ENCODE results near the gene CASP10. TPM values are rescaled to one million over a fixed set of nuclear protein-coding genes. Genes with fewer than 3 reads are reported as not detected.

The CASP10 gene
- total RNA-seq, 2 donors from 2014 or later = 8.4 to 12.7 TPM

GRCh38 chr2:201220102-201220570 is 37.2 kb downstream of the CASP10 start:
- DNase-seq (ENCODE audit: low spot score) = no peak
- intact Hi-C loops (cut with DNase I) = no loop called here

- no peak for DNase-seq (ENCODE audit: low spot score)
- intact Hi-C loops (cut with DNase I) = no loop called here
Observed at GRCh38 chr2:201223089-201224073, 40.4 kb downstream of the CASP10 start.

GRCh38 chr2:201228271-201228911 is 45.5 kb downstream of the CASP10 start:
- intact Hi-C loops (cut with DNase I) = no loop called here
- DNase-seq (ENCODE audit: low spot score) = no peak

- intact Hi-C loops (cut with DNase I) = no loop called here
- no peak for DNase-seq (ENCODE audit: low spot score)
Observed at GRCh38 chr2:201228912-201229290, 46.0 kb downstream of the CASP10 start.

- intact Hi-C loops (cut with DNase I) = loop anchor here in 1 of 2 donors (10.0 kb wide), 1 partner anchor 133 kb away; no protein-coding TSS in a partner anchor
- DNase-seq (ENCODE audit: low spot score) = peak; percentile 92
Observed at GRCh38 chr2:201231781-201232466, 49.0 kb downstream of the CASP10 start.

GRCh38 chr2:201232467-201232815 is 49.5 kb downstream of the CASP10 start:
- intact Hi-C loops (cut with DNase I) = loop anchor here in 1 of 2 donors (10.0 kb wide), 1 partner anchor 132 kb away; no protein-coding TSS in a partner anchor
- no peak for DNase-seq (ENCODE audit: low spot score)

GRCh38 chr2:201233192-201233811 is 50.4 kb downstream of the CASP10 start:
- no peak for DNase-seq (ENCODE audit: low spot score)
- intact Hi-C loops (cut with DNase I) = loop anchor here in 1 of 2 donors (10.0 kb wide), 1 partner anchor 131 kb away; no protein-coding TSS in a partner anchor

- intact Hi-C loops (cut with DNase I) = loop anchor here in 1 of 2 donors (10.0 kb wide), 1 partner anchor 131 kb away; no protein-coding TSS in a partner anchor
- DNase-seq (ENCODE audit: low spot score) = no peak
Observed at GRCh38 chr2:201233812-201234662, 51.1 kb downstream of the CASP10 start.

GRCh38 chr2:201234663-201235135 is 51.8 kb downstream of the CASP10 start:
- no peak for DNase-seq (ENCODE audit: low spot score)
- intact Hi-C loops (cut with DNase I) = loop anchor here in 1 of 2 donors (10.0 kb wide), 1 partner anchor 130 kb away; no protein-coding TSS in a partner anchor

GRCh38 chr2:201235860-201236811 is 53.2 kb downstream of the CASP10 start:
- DNase-seq (ENCODE audit: low spot score) = peak; percentile 87
- intact Hi-C loops (cut with DNase I) = loop anchor here in 1 of 2 donors (10.0 kb wide), 1 partner anchor 129 kb away; no protein-coding TSS in a partner anchor

GRCh38 chr2:201237486-201238123 is 54.7 kb downstream of the CASP10 start:
- intact Hi-C loops (cut with DNase I) = loop anchor here in 1 of 2 donors (10.0 kb wide), 1 partner anchor 127 kb away; no protein-coding TSS in a partner anchor
- no peak for DNase-seq (ENCODE audit: low spot score)

GRCh38 chr2:201239167-201239935 is 56.4 kb downstream of the CASP10 start:
- peak; percentile 95 for DNase-seq (ENCODE audit: low spot score)
- intact Hi-C loops (cut with DNase I) = loop anchor here in 1 of 2 donors (10.0 kb wide), 1 partner anchor 125 kb away; no protein-coding TSS in a partner anchor

GRCh38 chr2:201242571-201243277 is 59.8 kb downstream of the CASP10 start:
- no peak for DNase-seq (ENCODE audit: low spot score)
- intact Hi-C loops (cut with DNase I) = loop anchor here in 1 of 2 donors (10.0 kb wide), 1 partner anchor 122 kb away; no protein-coding TSS in a partner anchor

GRCh38 chr2:201244829-201245228 is 61.9 kb downstream of the CASP10 start:
- intact Hi-C loops (cut with DNase I) = loop anchor here in 1 of 2 donors (10.0 kb wide), 1 partner anchor 120 kb away; no protein-coding TSS in a partner anchor
- DNase-seq (ENCODE audit: low spot score) = no peak

Data from posterior vena cava (tissue), 2 donors.